H9 (cell line): Measurements from ENCODE around the gene FABP1. TPM values are rescaled to one million over a fixed set of nuclear protein-coding genes. Genes with fewer than 3 reads are reported as not detected.

Source experiments
- DNase-seq: peaks from one replicate; pipeline ENCODE4 v3.0.0-alpha.2; 2017
- H2AFZ ChIP-seq: one replicate; pipeline ENCODE4 v1.6.1; 2013; ENCODE audit warnings: mild to moderate bottlenecking, low read length, control low read depth, moderate library complexity
- H2AK5ac ChIP-seq: 2 replicates; pipeline ENCODE4 v1.6.1; 2013; ENCODE audit warnings: low read length, control low read depth, mixed read lengths; ENCODE audit not compliant: insufficient read length
- H2BK120ac ChIP-seq: one replicate; pipeline ENCODE4 v1.6.1; 2013; ENCODE audit warnings: low read depth, mild to moderate bottlenecking, low read length, control low read depth, inconsistent platforms; ENCODE audit not compliant: poor library complexity, severe bottlenecking
- H2BK12ac ChIP-seq: 2 replicates; pipeline ENCODE4 v1.6.1; 2013; ENCODE audit warnings: low read length, control low read depth, mixed read lengths, low read depth; ENCODE audit not compliant: insufficient read length
- H2BK15ac ChIP-seq: 2 replicates; pipeline ENCODE4 v1.6.1; 2013; ENCODE audit warnings: low read depth, low read length, control low read depth
- H2BK20ac ChIP-seq: one replicate; pipeline ENCODE4 v1.6.1; 2013; ENCODE audit warnings: low read depth, mild to moderate bottlenecking, low read length, control low read depth, inconsistent platforms; ENCODE audit not compliant: poor library complexity, severe bottlenecking
- H2BK5ac ChIP-seq: 2 replicates; pipeline ENCODE4 v1.6.1; 2013; ENCODE audit warnings: low read length, control low read depth, mixed read lengths; ENCODE audit not compliant: insufficient read length
- H3K14ac ChIP-seq: 2 replicates; pipeline ENCODE4 v1.6.1; 2013; ENCODE audit warnings: low read length, control low read depth; ENCODE audit not compliant: insufficient read depth
- H3K18ac ChIP-seq: 2 replicates; pipeline ENCODE4 v1.6.1; 2013; ENCODE audit warnings: low read depth, mild to moderate bottlenecking, mixed read lengths, low read length, control low read depth; ENCODE audit not compliant: insufficient read length
- H3K23ac ChIP-seq: 2 replicates; pipeline ENCODE4 v1.6.1; 2013; ENCODE audit warnings: low read length, control low read depth, mixed read lengths, low read depth; ENCODE audit not compliant: insufficient read length
- H3K23me2 ChIP-seq: 2 replicates; pipeline ENCODE4 v1.6.1; 2013; ENCODE audit warnings: low read depth, mild to moderate bottlenecking, mixed read lengths, low read length, control low read depth; ENCODE audit not compliant: insufficient read length, poor library complexity, severe bottlenecking
- H3K27ac ChIP-seq: 2 replicates; pipeline ENCODE4 v1.5.1; 2013; ENCODE audit warnings: low read length, control low read depth, mixed read lengths, low read depth; ENCODE audit not compliant: insufficient read length
- H3K27me3 ChIP-seq: 2 replicates; pipeline ENCODE4 v1.6.1; 2013; ENCODE audit warnings: low read length, control low read depth, inconsistent platforms; ENCODE audit not compliant: insufficient read depth
- H3K4ac ChIP-seq: 2 replicates; pipeline ENCODE4 v1.6.1; 2013; ENCODE audit warnings: low read depth, mild to moderate bottlenecking, control low read depth, inconsistent platforms, low read length, moderate library complexity
- H3K4me1 ChIP-seq: 2 replicates; pipeline ENCODE4 v1.6.1; 2013; ENCODE audit warnings: low read length, control low read depth, inconsistent platforms; ENCODE audit not compliant: insufficient read depth
- H3K4me2 ChIP-seq: 2 replicates; pipeline ENCODE4 v1.6.1; 2013; ENCODE audit warnings: low read length, control low read depth, mixed read lengths; ENCODE audit not compliant: insufficient read length, insufficient read depth
- H3K56ac ChIP-seq: 2 replicates; pipeline ENCODE4 v1.6.1; 2013; ENCODE audit warnings: low read depth, mild to moderate bottlenecking, mixed read lengths, low read length, control low read depth; ENCODE audit not compliant: insufficient read length
- H3K79me1 ChIP-seq: 2 replicates; pipeline ENCODE4 v1.6.1; 2013; ENCODE audit warnings: low read depth, mild to moderate bottlenecking, moderate library complexity, low read length, control low read depth, inconsistent platforms; ENCODE audit not compliant: insufficient read depth, poor library complexity, severe bottlenecking
- H3K79me2 ChIP-seq: 2 replicates; pipeline ENCODE4 v1.6.1; 2013; ENCODE audit warnings: low read length, control low read depth, inconsistent platforms; ENCODE audit not compliant: insufficient read depth
- H3K9ac ChIP-seq: 2 replicates; pipeline ENCODE4 v1.6.1; 2013; ENCODE audit warnings: low read length, control low read depth, mixed read lengths; ENCODE audit not compliant: insufficient read length; ENCODE audit errors: extremely low read depth
- H3K9me3 ChIP-seq: one replicate; pipeline ENCODE4 v1.6.1; 2013; ENCODE audit warnings: low read depth, low read length, inconsistent platforms; ENCODE audit not compliant: control insufficient read depth
- H3T11ph ChIP-seq: one replicate; pipeline ENCODE4 v1.6.1; 2013; ENCODE audit warnings: mild to moderate bottlenecking, low read length, control low read depth, inconsistent platforms
- H4K20me1 ChIP-seq: one replicate; pipeline ENCODE4 v1.6.1; 2013; ENCODE audit not compliant: control insufficient read depth, insufficient read length, insufficient read depth
- H4K5ac ChIP-seq: 2 replicates; pipeline ENCODE4 v1.6.1; 2013; ENCODE audit warnings: low read depth, mild to moderate bottlenecking, mixed read lengths, low read length, control low read depth; ENCODE audit not compliant: insufficient read length
- H4K8ac ChIP-seq: replicated peaks from 2 replicates; pipeline ENCODE4 v1.6.1; 2013; ENCODE audit warnings: low read length, control low read depth, mixed read lengths, low read depth; ENCODE audit not compliant: insufficient read length
- H4K91ac ChIP-seq: 2 replicates; pipeline ENCODE4 v1.6.1; 2013; ENCODE audit warnings: low read depth, mild to moderate bottlenecking, moderate library complexity, mixed read lengths, low read length, control low read depth; ENCODE audit not compliant: insufficient read length
- H3K27ac Mint-ChIP-seq, 3 experiments: 2 replicates in 2 of 3; 3 replicates in 1 of 3; pipeline ENCODE4 v1.8.0; 2020 to 2021; ENCODE audit warnings: mixed read lengths in 3 of 3, mild to moderate bottlenecking in 1 of 3, moderate library complexity in 1 of 3
- H3K27me3 Mint-ChIP-seq: 2 replicates; pipeline ENCODE4 v1.8.0; 2021; ENCODE audit warnings: low read depth, mild to moderate bottlenecking, moderate library complexity, mixed read lengths
- H3K36me3 Mint-ChIP-seq, 3 experiments: 2 replicates in 2 of 3; 3 replicates in 1 of 3; pipeline ENCODE4 v1.8.0; 2020 to 2021; ENCODE audit warnings: low read depth in 3 of 3, mixed read lengths in 3 of 3; ENCODE audit not compliant: insufficient read depth in 1 of 3
- H3K4me1 Mint-ChIP-seq, 2 experiments: 2 replicates each; pipeline ENCODE4 v1.8.0; 2020; ENCODE audit warnings: mixed read lengths in 2 of 2
- H3K4me3 Mint-ChIP-seq, 2 experiments: 2 replicates in 1 of 2; 3 replicates in 1 of 2; pipeline ENCODE4 v1.8.0; 2020 to 2021; ENCODE audit warnings: mild to moderate bottlenecking in 2 of 2, mixed read lengths in 2 of 2, moderate library complexity in 1 of 2
- H3K9me3 Mint-ChIP-seq, 2 experiments: 2 replicates in 1 of 2; 3 replicates in 1 of 2; pipeline ENCODE4 v1.8.0; 2020; ENCODE audit warnings: mild to moderate bottlenecking in 2 of 2, mixed read lengths in 2 of 2, moderate library complexity in 1 of 2
- WGBS: extraction: QIAGEN DNeasy Blood & Tissue Kit; methylation state at CpG from one replicate; pipeline ENCODE4 v1.1.7; 2013; ENCODE audit warnings: missing lambda C conversion rate, low lambda C conversion rate, mixed read lengths; ENCODE audit not compliant: insufficient read length; ENCODE audit errors: extremely low coverage; 5-methylcytosine and 5-hydroxymethylcytosine counted together
- total RNA-seq: library from RNA; stranded (reverse); gene quantifications from 2 replicates; pipeline ENCODE4 v1.2.1, GENCODE V29; 2021
- TF ChIP-seq, protein P1 (sequence below): fragments of 200-600 bp; sonication (generic); conservative IDR thresholded peaks from 3 replicates; pipeline ENCODE4 v1.8.0; 2021; ENCODE audit warnings: antibody characterized with exemption, mild to moderate bottlenecking

The FABP1 gene
- total RNA-seq, 1 experiment from 2014 or later: not detected

DNA sequence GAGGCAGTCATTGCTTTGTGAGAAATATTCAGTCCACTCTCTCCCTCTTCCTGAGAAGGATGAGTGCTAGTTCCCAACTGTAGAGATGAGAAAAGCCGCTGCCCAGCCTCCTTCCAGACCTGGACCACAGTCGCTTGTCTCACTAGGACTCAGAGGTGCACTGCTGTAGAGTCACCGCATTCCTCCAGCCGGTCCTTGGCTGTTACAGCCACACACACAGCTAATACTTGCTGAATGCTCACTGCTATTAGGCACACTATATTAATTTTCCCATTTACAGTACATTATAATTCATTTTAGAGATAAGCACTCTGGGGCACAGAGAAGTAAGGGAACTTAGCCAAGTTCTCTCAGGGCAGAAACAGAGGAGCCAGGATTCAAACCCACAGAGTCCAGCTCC, 10.0 kb upstream of the FABP1 start:
- no peak overlapping the region for H4K91ac ChIP-seq

More for the DNA sequence above, 10.0 kb upstream of the FABP1 start:
- no peak overlapping the region for H3K56ac ChIP-seq
- no peaks in the 10 kb centered on the region for H3K9me3 ChIP-seq
- no CpG with 5 or more reads among the region's 4 CpGs for WGBS
- H3K4me1 Mint-ChIP-seq: no peaks in the 10 kb centered on the region
- H3K4me1 ChIP-seq: no peaks in the 10 kb centered on the region
- H3K79me2 ChIP-seq: no peaks in the 10 kb centered on the region
- H4K20me1 ChIP-seq: no peaks in the 10 kb centered on the region
- H3K27me3 Mint-ChIP-seq: peaks cover 23% of the 10 kb centered on the region
- H3K18ac ChIP-seq: no peak overlapping the region
- no peaks in the 10 kb centered on the region for H3K27me3 ChIP-seq
- H2BK120ac ChIP-seq: no peak overlapping the region
- no peak overlapping the region for H3K23ac ChIP-seq
- H3K4ac ChIP-seq: no peak overlapping the region
- no peak overlapping the region for H3K4me3 Mint-ChIP-seq
- H3K9ac ChIP-seq: no peak overlapping the region
- no peak for DNase-seq
- no peak overlapping the region for H2AK5ac ChIP-seq
- TF ChIP-seq, protein P1, sequence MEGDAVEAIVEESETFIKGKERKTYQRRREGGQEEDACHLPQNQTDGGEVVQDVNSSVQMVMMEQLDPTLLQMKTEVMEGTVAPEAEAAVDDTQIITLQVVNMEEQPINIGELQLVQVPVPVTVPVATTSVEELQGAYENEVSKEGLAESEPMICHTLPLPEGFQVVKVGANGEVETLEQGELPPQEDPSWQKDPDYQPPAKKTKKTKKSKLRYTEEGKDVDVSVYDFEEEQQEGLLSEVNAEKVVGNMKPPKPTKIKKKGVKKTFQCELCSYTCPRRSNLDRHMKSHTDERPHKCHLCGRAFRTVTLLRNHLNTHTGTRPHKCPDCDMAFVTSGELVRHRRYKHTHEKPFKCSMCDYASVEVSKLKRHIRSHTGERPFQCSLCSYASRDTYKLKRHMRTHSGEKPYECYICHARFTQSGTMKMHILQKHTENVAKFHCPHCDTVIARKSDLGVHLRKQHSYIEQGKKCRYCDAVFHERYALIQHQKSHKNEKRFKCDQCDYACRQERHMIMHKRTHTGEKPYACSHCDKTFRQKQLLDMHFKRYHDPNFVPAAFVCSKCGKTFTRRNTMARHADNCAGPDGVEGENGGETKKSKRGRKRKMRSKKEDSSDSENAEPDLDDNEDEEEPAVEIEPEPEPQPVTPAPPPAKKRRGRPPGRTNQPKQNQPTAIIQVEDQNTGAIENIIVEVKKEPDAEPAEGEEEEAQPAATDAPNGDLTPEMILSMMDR: no peak
- H3K23me2 ChIP-seq: no peaks in the 10 kb centered on the region
- no peak overlapping the region for H2BK5ac ChIP-seq
- H3K27ac ChIP-seq: no peak overlapping the region
- H2BK12ac ChIP-seq: no peak overlapping the region
- H3K27ac Mint-ChIP-seq: no peak overlapping the region
- H3K14ac ChIP-seq: no peak overlapping the region
- H3T11ph ChIP-seq: no peak overlapping the region
- H2AFZ ChIP-seq: no peak overlapping the region
- no peaks in the 10 kb centered on the region for H3K79me1 ChIP-seq
- peaks cover 0 to 5% of the 10 kb centered on the region in 2 experiments; a peak in 1 of 5 replicates for H3K9me3 Mint-ChIP-seq
- no peak overlapping the region for H2BK15ac ChIP-seq
- no peak overlapping the region for H4K5ac ChIP-seq
- no peak overlapping the region for H4K8ac ChIP-seq
- no peak overlapping the region for H2BK20ac ChIP-seq
- no peaks in the 10 kb centered on the region; a peak in 1 of 7 replicates for H3K36me3 Mint-ChIP-seq
- H3K4me2 ChIP-seq: no peak overlapping the region
